Activated CD4-positive, alpha-beta T cell treated with anti-CD3 and anti-CD28 coated beads, Interleukin-2, amount 10 ng/mL, durations not matched to agents 7 days and 5 days (primary cell): ENCODE results near the gene CABYR. TPM values are rescaled to one million over a fixed set of nuclear protein-coding genes. Genes with fewer than 3 reads are reported as not detected.

Experiments
- CTCF ChIA-PET: fragments of 350-600 bp; sonication (Branson Sonifier 250); formaldehyde crosslinking; loops from one replicate; lab custom pipeline; 2021; ENCODE audit warnings: antibody characterized with exemption; lab: Charles Lee
- POLR2A ChIA-PET: fragments of 350-600 bp; sonication (Branson Sonifier 250); formaldehyde crosslinking; loops from one replicate; lab custom pipeline; 2021; ENCODE audit warnings: antibody characterized with exemption; lab: Charles Lee
- DNase-seq: peaks from one replicate; pipeline ENCODE4 v3.0.0-alpha.2; 2020
- H3K27ac Mint-ChIP-seq: one replicate; pipeline ENCODE4 v1.8.0; 2021; ENCODE audit warnings: mild to moderate bottlenecking, moderate library complexity, mixed read lengths
- H3K27me3 Mint-ChIP-seq: one replicate; pipeline ENCODE4 v1.8.0; 2021; ENCODE audit warnings: mixed read lengths
- H3K36me3 Mint-ChIP-seq: one replicate; pipeline ENCODE4 v1.8.0; 2021; ENCODE audit warnings: low read depth, mixed read lengths
- H3K4me1 Mint-ChIP-seq: one replicate; pipeline ENCODE4 v1.8.0; 2021; ENCODE audit warnings: mixed read lengths
- H3K4me3 Mint-ChIP-seq: one replicate; pipeline ENCODE4 v1.8.0; 2021; ENCODE audit warnings: mild to moderate bottlenecking, moderate library complexity, mixed read lengths
- H3K9me3 Mint-ChIP-seq: one replicate; pipeline ENCODE4 v1.8.0; 2021; ENCODE audit warnings: mixed read lengths
- total RNA-seq, 2 experiments: library from RNA; stranded (reverse); gene quantifications; one replicate each; pipeline ENCODE4 v1.2.3, GENCODE V29; 2021

Gene CABYR
- total RNA-seq, 2 experiments from 2014 or later: 1.3 TPM

GRCh38 chr18:24200494-24201290 lies 61.8 kb downstream of the CABYR start:
- no peak overlapping the region for H3K27ac Mint-ChIP-seq
- H3K4me3 Mint-ChIP-seq: no peak overlapping the region
- no peaks in the 10 kb centered on the region for H3K9me3 Mint-ChIP-seq
- H3K4me1 Mint-ChIP-seq: no peaks in the 10 kb centered on the region
- CTCF ChIA-PET: no interaction called here
- POLR2A ChIA-PET: no interaction called here
- no peaks in the 10 kb centered on the region for H3K36me3 Mint-ChIP-seq
- peaks cover 3% of the 10 kb centered on the region for H3K27me3 Mint-ChIP-seq
- no peak for DNase-seq

GRCh38 chr18:24201699-24202687 lies 63.1 kb downstream of the CABYR start:
- peaks cover 3% of the 10 kb centered on the region for H3K27me3 Mint-ChIP-seq
- POLR2A ChIA-PET: no interaction called here
- CTCF ChIA-PET: no interaction called here
- no peak overlapping the region for H3K4me3 Mint-ChIP-seq
- H3K4me1 Mint-ChIP-seq: no peaks in the 10 kb centered on the region
- H3K9me3 Mint-ChIP-seq: no peaks in the 10 kb centered on the region
- no peaks in the 10 kb centered on the region for H3K36me3 Mint-ChIP-seq
- no peak for DNase-seq
- H3K27ac Mint-ChIP-seq: no peak overlapping the region

- no peak for DNase-seq
- Mint-ChIP-seq H3K27ac (no peak overlapping the region), H3K9me3 (no peaks in the 10 kb centered on the region), H3K27me3 (peaks cover 7% of the 10 kb centered on the region), H3K36me3 (no peaks in the 10 kb centered on the region), H3K4me3 (no peak overlapping the region), H3K4me1 (no peaks in the 10 kb centered on the region)
- CTCF ChIA-PET: interaction anchor here (0.7 kb wide), 2 partner anchors 12 to 16 kb away, joined by 3 to 4 read pairs; no protein-coding TSS in a partner anchor
- POLR2A ChIA-PET: no interaction called here
Measured at GRCh38 chr18:24204904-24205303, 66.0 kb downstream of the CABYR start.

- Mint-ChIP-seq H3K27ac (no peak overlapping the region), H3K9me3 (no peaks in the 10 kb centered on the region), H3K4me1 (no peaks in the 10 kb centered on the region), H3K4me3 (no peak overlapping the region), H3K36me3 (no peaks in the 10 kb centered on the region), H3K27me3 (peaks cover 4% of the 10 kb centered on the region)
- no peak for DNase-seq
- POLR2A ChIA-PET: no interaction called here
- CTCF ChIA-PET: no interaction called here
Measured at GRCh38 chr18:24208270-24209035, 69.6 kb downstream of the CABYR start.

- Mint-ChIP-seq H3K27me3 (peaks cover 4% of the 10 kb centered on the region), H3K36me3 (no peaks in the 10 kb centered on the region), H3K9me3 (no peaks in the 10 kb centered on the region), H3K4me1 (no peaks in the 10 kb centered on the region), H3K4me3 (no peak overlapping the region), H3K27ac (no peak overlapping the region)
- POLR2A ChIA-PET: no interaction called here
- DNase-seq: no peak
- CTCF ChIA-PET: no interaction called here
Measured at GRCh38 chr18:24209558-24209957, 70.7 kb downstream of the CABYR start.

Other genes starting within 250 kb of the CABYR start
- gene TTC39C, start 124.3 kb upstream of the CABYR start, total RNA-seq: 10 to 100 TPM; 93.0 to 93.5 TPM